Subcutaneous abdominal adipose tissue (tissue), 5 donors: ENCODE measurements around the gene RNF138.

ENCODE experiments used
- H3K27ac ChIP-seq: one replicate; pipeline ENCODE4 v1.7.0; 2013; ENCODE audit warnings: low read depth, mild to moderate bottlenecking, inconsistent platforms, low read length, moderate library complexity
- H3K27me3 ChIP-seq, 5 donors: one replicate each; pipeline ENCODE4 v1.7.0; 2013; ENCODE audit warnings: low read length in 5 of 5, inconsistent platforms in 1 of 5; ENCODE audit not compliant: control insufficient read depth in 5 of 5, insufficient read depth in 4 of 5
- H3K36me3 ChIP-seq, 5 donors: one replicate each; pipeline ENCODE4 v1.7.0; 2013; ENCODE audit warnings: low read length in 5 of 5; ENCODE audit not compliant: control insufficient read depth in 5 of 5, insufficient read depth in 5 of 5
- H3K4me1 ChIP-seq, 5 donors: one replicate each; pipeline ENCODE4 v1.7.0; 2013; ENCODE audit warnings: low read length in 5 of 5, mild to moderate bottlenecking in 3 of 5, moderate library complexity in 1 of 5; ENCODE audit not compliant: control insufficient read depth in 5 of 5, insufficient read depth in 5 of 5
- H3K4me3 ChIP-seq, 5 donors: one replicate each; pipeline ENCODE4 v1.7.0; 2013; ENCODE audit warnings: low read length in 5 of 5, low read depth in 1 of 5
- H3K9ac ChIP-seq, 5 donors: one replicate each; pipeline ENCODE4 v1.7.0; 2013; ENCODE audit warnings: low read length in 5 of 5, mild to moderate bottlenecking in 4 of 5, moderate library complexity in 3 of 5
- H3K9me3 ChIP-seq, 5 donors: one replicate each; pipeline ENCODE4 v1.7.0; 2013; ENCODE audit warnings: low read length in 5 of 5; ENCODE audit not compliant: control insufficient read depth in 5 of 5
- donor health status: healthy.
- donor health status: healthy.
- donor health status: healthy.
- donor health status: healthy.
- donor health status: healthy.

The RNF138 gene, protein sequence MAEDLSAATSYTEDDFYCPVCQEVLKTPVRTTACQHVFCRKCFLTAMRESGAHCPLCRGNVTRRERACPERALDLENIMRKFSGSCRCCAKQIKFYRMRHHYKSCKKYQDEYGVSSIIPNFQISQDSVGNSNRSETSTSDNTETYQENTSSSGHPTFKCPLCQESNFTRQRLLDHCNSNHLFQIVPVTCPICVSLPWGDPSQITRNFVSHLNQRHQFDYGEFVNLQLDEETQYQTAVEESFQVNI

DNA sequence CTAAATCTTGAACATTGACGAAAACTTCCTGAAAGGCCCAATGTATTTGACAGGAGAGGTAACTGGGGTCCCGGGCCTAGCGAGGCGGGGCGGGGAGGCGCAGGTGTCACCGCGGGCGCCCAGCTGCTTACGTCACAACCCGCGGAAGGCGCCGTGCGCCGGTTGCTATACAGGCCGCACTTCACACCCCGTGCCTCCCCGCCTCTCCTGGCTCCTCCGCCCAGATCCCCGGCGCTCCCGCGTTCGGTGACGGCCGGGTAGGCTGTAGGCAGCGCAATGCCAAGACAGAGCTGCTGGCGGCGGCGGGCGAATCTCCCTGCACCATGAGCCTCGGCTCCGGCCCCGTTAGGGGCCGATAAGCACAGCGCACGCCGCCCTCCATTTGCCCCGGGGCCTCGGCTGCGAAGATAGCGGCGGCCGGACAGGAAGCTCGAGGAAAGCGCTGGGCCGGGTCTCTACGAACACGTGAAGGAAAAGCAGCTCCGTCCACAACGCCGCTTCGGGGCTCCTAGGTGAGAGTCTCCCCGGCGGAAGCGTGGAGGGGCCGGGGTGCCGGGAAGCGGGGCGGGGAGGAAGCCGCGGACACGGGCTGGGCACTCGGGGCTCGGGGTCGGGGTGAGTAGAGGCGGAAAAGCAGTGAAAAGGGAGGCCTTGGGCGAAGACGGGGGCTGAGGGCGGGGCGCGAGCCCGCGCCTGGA lies at the start of gene RNF138:
RNF138 (plus strand) TSS at position 151 of the 698 bp plus-strand sequence. CDS start 903 bp downstream, outside the sequence.
- no peaks in the 10 kb centered on the region for H3K9me3 ChIP-seq

DNA sequence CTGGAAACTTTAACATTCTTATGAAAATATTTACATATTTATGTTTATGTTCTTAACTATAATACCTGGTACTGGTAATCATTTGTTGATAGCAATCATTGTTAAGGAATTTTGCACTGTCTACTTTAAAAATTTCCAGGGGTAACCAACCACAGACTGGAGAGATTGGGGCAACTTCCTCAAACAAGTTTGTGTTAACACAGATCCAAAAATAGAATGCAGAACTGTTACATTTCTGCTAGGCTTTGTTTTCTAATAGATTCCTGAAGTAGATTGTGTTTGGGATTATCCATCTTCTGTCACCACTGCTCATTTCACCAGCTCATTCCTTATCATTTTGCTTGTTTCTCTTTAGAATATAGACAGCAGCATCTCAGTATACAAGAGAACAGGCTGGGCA lies 49.3 kb upstream of the RNF138 start:
- Histone ChIP-seq H3K36me3 (peaks cover 8 to 31% (median 28%) of the 10 kb centered on the region in 5 donors), H3K9ac (no peak overlapping the region), H3K4me1 (peaks cover 0 to 8% (median 0%) of the 10 kb centered on the region in 5 donors)

More for the DNA sequence above, at the start of gene RNF138:
- Histone ChIP-seq H3K36me3 (peaks cover 0 to 4% (median 2%) of the 10 kb centered on the region in 5 donors), H3K27me3 (no peaks in the 10 kb centered on the region), H3K27ac (peak within 1 kb of the TSS; percentile 98), H3K4me1 (peaks cover 2 to 27% (median 18%) of the 10 kb centered on the region in 5 donors), H3K9ac (peak within 1 kb of the TSS in 4 of 5 donors; percentile 79 to 95 (median 92)), H3K4me3 (peak within 1 kb of the TSS; percentile 45 to 93 (median 82))

DNA sequence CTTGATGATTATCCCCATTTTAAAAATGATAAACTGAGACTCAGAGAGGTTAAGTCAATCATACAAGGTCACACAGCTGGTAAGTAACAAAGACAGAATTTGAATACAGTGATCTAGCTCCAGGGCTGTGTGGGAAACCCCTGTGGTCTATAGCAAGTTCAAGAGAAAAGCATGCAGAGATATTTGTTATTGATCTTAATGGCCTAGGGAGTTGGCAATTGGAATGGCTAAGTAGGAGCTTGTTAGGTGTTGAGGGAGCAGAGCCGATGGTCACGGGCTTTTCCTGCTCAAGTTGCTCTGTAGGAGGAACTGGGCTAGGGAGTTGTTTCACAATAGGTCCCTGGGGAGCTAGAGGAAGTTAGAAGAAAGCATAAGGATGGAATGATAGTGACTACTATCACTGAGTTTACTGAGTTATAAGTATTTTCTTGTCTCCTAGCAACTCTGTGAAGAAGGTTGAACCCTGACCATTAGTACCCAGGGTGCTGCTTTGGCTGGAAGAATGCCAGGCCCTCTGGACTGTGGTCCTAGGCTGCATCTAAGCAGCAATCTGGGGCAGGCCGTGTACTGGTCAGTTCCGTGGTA lies 43.1 kb upstream of the RNF138 start:
- Histone ChIP-seq H3K4me1 (peaks cover 8 to 20% (median 17%) of the 10 kb centered on the region in 5 donors), H3K27me3 (no peaks in the 10 kb centered on the region), H3K9ac (no peak overlapping the region), H3K27ac (peak overlapping the region; percentile 5), H3K36me3 (peaks cover 4 to 17% (median 14%) of the 10 kb centered on the region in 5 donors), H3K9me3 (no peaks in the 10 kb centered on the region), H3K4me3 (no peak overlapping the region)

More for the DNA sequence above, 49.3 kb upstream of the RNF138 start:
- Histone ChIP-seq H3K27me3 (no peaks in the 10 kb centered on the region), H3K4me3 (no peak overlapping the region), H3K27ac (no peak overlapping the region), H3K9me3 (no peaks in the 10 kb centered on the region)

DNA sequence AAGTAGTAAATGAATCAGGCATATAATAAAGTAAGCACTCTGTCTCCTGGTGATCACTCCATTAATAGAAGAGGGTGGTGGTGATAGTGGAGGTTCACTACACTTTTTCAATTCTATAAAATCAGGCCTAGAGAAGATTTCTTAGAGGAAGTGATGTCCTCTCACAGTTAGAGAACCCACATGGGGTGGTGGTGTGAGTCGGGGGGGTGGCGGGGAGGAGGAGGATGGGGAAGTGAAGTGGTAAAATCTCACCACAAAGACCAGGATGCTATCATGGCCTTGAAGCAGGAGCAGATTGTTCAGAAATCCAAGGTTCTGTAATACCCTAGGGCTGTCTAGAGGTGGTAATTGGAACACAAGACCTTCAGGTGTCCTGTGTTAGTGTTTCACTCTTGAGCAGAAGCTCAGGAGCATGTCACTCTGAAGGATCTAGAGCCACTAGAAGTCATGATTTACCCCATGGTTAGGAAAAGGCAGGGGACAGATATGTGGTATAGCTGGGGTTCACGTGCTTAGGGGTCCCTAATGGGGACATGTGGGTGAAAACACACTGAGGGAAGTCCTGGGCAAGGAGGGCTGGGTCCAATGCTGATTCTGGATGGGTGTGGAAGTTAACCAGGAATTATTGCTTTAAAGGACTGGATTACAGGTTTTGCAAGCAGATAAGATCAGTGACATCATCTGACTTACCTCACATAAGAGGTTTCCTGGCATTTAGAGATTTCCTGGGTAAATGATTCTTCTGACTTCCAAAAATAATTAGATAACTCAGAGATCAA lies 42.1 kb upstream of the RNF138 start:
- Histone ChIP-seq H3K4me1 (peaks cover 8 to 20% (median 17%) of the 10 kb centered on the region in 5 donors), H3K4me3 (no peak overlapping the region), H3K27ac (peak overlapping the region; percentile 5), H3K27me3 (no peaks in the 10 kb centered on the region), H3K9ac (peak overlapping the region in 1 of 5 donors; percentile 30), H3K9me3 (no peaks in the 10 kb centered on the region), H3K36me3 (peaks cover 4 to 15% (median 14%) of the 10 kb centered on the region in 5 donors)

DNA sequence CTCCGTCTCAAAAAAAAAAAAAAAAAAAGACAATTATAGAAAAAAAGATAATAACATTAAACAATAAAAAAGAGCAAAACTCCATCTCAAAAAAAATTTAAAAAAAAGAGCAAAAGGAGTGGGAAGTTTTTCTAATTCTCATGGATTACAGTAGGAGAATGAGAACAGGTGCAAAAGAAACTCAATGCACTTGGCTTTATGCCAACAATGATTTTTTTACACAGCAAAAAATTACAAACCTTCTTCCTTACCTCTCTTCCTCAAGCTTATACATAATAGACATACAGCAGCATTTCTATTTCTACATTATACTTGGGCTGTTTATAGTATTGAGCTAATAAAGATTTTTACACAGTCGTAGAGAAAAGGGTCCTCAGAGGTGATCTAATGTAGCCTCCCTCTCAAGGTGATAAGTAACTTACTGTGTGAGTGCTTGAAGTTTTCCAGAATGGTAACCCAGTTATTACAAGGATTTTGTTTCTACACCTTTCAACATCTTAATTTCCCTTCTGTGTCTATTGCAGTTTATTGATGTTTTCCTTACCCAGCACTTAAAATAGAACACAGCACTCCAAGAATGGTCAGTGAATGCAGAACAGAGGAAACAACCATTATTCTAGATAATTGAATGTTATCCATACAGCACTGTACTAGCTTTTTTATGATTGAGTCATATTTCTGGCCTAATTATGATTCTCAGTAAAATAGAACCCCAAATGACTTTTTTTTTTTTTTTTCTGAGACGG lies 34.9 kb upstream of the RNF138 start:
- no peak overlapping the region for H3K4me3 ChIP-seq
- no peaks in the 10 kb centered on the region for H3K9me3 ChIP-seq
- no peak overlapping the region for H3K9ac ChIP-seq
- peaks cover under 1 to 10% (median 6%) of the 10 kb centered on the region in 5 donors for H3K36me3 ChIP-seq
- H3K27me3 ChIP-seq = no peaks in the 10 kb centered on the region
- H3K4me1 ChIP-seq = no peaks in the 10 kb centered on the region
- no peak overlapping the region for H3K27ac ChIP-seq

DNA sequence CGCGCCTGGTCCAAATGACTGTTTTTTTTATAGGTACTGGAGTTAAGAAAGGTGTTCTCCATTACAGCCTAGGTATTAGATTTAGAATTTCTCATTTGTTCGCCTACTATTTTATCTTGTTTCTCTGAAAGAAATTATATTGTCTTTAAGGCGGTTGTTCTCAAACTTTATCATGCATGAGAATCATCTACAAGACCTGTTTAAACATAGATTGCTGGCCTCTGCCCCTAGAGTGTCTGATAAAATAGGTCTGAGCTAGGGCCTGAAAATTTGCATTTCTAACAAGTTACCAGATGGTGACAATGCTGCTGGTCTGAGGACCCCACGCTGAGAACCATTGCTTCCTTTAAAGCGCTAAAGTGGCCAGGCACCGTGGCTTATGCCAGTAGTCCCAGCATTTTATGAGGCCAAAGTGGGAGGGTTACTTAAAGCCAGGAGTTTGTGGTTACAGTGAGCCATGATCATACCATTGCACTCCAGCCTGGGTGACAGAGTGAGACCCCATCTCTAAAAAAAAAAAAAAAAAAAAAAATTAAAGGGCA lies 34.0 kb upstream of the RNF138 start:
- Histone ChIP-seq H3K9ac (no peak overlapping the region), H3K4me3 (no peak overlapping the region), H3K9me3 (no peaks in the 10 kb centered on the region), H3K36me3 (peaks cover 2 to 7% (median 4%) of the 10 kb centered on the region in 5 donors), H3K27me3 (no peaks in the 10 kb centered on the region), H3K4me1 (no peaks in the 10 kb centered on the region), H3K27ac (no peak overlapping the region)

DNA sequence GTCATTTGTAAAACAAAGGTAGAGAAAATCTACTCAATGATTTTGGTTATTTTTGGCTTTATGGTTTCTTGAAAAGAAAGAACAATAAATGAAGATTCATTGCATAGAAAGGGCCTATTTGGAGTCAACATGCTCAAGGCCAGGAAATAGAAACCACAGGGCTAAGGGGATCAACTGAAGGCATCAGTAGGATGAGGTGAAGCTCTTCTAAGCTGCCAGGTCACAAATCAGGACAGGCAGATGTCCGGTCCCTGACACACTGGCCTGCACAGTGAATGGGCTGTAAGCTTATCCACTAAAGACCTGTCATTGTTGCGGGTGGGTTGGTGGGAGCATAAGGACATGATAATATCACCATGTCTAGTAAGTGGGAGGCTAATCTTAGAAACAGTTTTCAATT lies 31.6 kb upstream of the RNF138 start:
- Histone ChIP-seq H3K9me3 (no peaks in the 10 kb centered on the region), H3K4me1 (no peaks in the 10 kb centered on the region), H3K36me3 (peaks cover 2 to 6% (median 4%) of the 10 kb centered on the region in 5 donors), H3K27ac (no peak overlapping the region), H3K9ac (no peak overlapping the region), H3K4me3 (no peak overlapping the region), H3K27me3 (no peaks in the 10 kb centered on the region)

DNA sequence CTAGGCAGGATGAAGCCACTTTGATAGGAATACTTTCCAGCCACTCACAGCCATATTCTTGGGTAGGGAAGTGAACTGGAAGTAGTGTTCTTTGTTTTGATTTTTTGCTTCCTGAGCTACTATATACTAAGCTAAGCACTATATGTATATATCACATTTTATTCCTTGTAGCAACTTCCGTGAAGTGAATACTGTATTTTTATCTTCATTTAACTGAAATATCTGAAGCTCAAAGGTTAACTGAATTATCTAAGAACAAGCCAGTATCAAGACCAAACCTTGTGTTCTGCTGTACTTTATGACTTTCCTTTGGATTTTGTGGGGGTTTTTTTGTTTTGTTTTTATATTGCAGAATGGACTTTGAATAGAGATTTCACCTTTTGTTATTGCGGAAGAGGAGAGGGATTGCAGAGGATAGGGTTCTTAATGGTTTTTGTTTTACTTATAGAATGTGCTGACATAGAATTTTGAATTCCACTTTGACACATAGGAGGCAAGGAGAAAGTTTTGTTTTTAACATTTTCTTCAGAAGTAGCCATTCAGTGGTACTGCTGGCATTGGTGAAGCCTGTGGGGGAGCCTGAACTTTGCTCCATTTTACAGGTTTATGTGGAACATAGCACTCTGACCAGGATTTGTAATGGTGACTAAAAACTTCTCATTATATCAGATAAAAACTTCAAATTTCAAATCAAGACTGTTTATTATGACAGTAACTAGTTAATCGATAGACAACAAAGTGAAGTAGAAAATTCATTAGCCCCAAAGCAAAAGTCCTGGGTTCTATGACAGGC lies 24.1 kb upstream of the RNF138 start:
- Histone ChIP-seq H3K27ac (no peak overlapping the region), H3K36me3 (peaks cover 3 to 25% (median 7%) of the 10 kb centered on the region in 5 donors), H3K4me3 (no peak overlapping the region), H3K27me3 (no peaks in the 10 kb centered on the region), H3K4me1 (no peaks in the 10 kb centered on the region), H3K9me3 (no peaks in the 10 kb centered on the region), H3K9ac (no peak overlapping the region)
